Measurements from ENCODE around the gene OR2T35. TPM values are rescaled to one million over a fixed set of nuclear protein-coding genes. Genes with fewer than 3 reads are reported as not detected.
"Not testable (repeated sequence)": the region's sequence is repeated elsewhere in the genome, so short reads cannot be mapped to it uniquely, and the experiment has no call there.

Gene OR2T35, protein sequence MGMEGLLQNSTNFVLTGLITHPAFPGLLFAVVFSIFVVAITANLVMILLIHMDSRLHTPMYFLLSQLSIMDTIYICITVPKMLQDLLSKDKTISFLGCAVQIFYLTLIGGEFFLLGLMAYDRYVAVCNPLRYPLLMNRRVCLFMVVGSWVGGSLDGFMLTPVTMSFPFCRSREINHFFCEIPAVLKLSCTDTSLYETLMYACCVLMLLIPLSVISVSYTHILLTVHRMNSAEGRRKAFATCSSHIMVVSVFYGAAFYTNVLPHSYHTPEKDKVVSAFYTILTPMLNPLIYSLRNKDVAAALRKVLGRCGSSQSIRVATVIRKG
- not detected for total RNA-seq
- polyA plus RNA-seq = not detected

- H3K36me3 ChIP-seq; intact Hi-C loops (cut with DNase I); DNase-seq; H3K27ac ChIP-seq; H3K9me3 ChIP-seq; H3K27me3 ChIP-seq; H3K4me1 ChIP-seq; H3K4me3 ChIP-seq: not testable (repeated sequence)
- WGBS, 2 donors = 67 to 100% methylated on average over 1 to 2 of the region's 3 CpGs
These were observed at the start of gene OR2T35 for GRCh38 chr1:248645178-248645577. Gene OR2T35 (minus strand): TSS chr1:248645278. CDS start chr1:248639258, 6,020 bp downstream.

DNA sequence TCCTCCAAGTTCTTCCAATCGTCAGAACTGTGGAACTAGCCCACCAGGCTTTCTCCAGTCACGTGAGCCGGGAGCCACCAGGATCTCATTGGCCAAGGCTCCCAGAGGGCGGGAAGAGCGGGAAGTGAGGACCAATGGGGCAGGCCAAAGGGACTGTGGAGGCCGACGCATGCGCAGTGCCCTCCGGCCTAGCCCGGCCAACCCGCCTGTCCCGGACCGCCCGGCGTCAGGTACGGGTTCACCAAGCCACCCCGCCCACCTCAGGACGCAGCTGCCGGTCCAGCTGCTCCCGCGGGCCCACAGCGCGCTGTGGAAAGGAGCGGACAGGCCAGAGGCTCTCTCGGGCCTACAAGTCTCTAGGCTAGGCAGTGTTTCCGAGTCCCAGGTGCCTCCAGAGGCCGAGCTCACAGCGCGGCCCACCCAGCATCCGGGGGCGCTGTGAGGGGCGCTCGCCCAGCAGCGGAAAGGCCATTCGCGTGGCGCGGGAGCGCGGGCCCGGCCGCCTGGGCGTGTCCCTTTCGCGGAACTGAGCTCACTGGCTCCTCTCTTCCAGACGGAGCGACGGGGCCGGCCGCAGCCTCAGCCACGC, 46.6 kb upstream of the OR2T35 start:
- intact Hi-C loops (cut with DNase I) = no loop called here
- WGBS, 2 donors = 82 to 93% methylated on average over 51 of the region's 51 CpGs
- no peak overlapping the region for H3K4me3 ChIP-seq
- H3K27me3 ChIP-seq = no peaks in the 10 kb centered on the region
- no peak for DNase-seq
- H3K4me1 ChIP-seq = peaks cover 0 to 7% (median 0%) of the 10 kb centered on the region in 4 donors
- no peak overlapping the region for H3K27ac ChIP-seq
- TF ChIP-seq POLR2AphosphoS5 (IDR thresholded peaks at IDR 0.05) (no peak), POLR2A (IDR thresholded peaks at IDR 0.05) (no peak), EP300 (IDR thresholded peaks at IDR 0.05) (no peak)
- TF ChIP-seq, protein P1, sequence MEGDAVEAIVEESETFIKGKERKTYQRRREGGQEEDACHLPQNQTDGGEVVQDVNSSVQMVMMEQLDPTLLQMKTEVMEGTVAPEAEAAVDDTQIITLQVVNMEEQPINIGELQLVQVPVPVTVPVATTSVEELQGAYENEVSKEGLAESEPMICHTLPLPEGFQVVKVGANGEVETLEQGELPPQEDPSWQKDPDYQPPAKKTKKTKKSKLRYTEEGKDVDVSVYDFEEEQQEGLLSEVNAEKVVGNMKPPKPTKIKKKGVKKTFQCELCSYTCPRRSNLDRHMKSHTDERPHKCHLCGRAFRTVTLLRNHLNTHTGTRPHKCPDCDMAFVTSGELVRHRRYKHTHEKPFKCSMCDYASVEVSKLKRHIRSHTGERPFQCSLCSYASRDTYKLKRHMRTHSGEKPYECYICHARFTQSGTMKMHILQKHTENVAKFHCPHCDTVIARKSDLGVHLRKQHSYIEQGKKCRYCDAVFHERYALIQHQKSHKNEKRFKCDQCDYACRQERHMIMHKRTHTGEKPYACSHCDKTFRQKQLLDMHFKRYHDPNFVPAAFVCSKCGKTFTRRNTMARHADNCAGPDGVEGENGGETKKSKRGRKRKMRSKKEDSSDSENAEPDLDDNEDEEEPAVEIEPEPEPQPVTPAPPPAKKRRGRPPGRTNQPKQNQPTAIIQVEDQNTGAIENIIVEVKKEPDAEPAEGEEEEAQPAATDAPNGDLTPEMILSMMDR (IDR thresholded peaks at IDR 0.05) = no peak
- peaks cover 0 to 6% (median 1%) of the 10 kb centered on the region in 4 donors for H3K9me3 ChIP-seq
- H3K36me3 ChIP-seq = no peaks in the 10 kb centered on the region

GRCh38 chr1:248688527-248689298, 43.6 kb upstream of the OR2T35 start:
- H3K4me3 ChIP-seq = no peak overlapping the region
- no peak for DNase-seq
- H3K36me3 ChIP-seq = no peaks in the 10 kb centered on the region
- no peaks in the 10 kb centered on the region for H3K4me1 ChIP-seq
- TF ChIP-seq, protein P1 (IDR thresholded peaks at IDR 0.05) = no peak
- TF ChIP-seq POLR2AphosphoS5 (IDR thresholded peaks at IDR 0.05) = no peak
- TF ChIP-seq POLR2A (IDR thresholded peaks at IDR 0.05) = no peak
- TF ChIP-seq EP300 (IDR thresholded peaks at IDR 0.05) = no peak
- no peak overlapping the region for H3K27ac ChIP-seq
- 84 to 95% methylated on average over 4 of the region's 4 CpGs for WGBS, 2 donors
- peaks cover 0 to 6% (median 1%) of the 10 kb centered on the region in 4 donors for H3K9me3 ChIP-seq
- no peaks in the 10 kb centered on the region for H3K27me3 ChIP-seq
- intact Hi-C loops (cut with DNase I) = no loop called here

DNA sequence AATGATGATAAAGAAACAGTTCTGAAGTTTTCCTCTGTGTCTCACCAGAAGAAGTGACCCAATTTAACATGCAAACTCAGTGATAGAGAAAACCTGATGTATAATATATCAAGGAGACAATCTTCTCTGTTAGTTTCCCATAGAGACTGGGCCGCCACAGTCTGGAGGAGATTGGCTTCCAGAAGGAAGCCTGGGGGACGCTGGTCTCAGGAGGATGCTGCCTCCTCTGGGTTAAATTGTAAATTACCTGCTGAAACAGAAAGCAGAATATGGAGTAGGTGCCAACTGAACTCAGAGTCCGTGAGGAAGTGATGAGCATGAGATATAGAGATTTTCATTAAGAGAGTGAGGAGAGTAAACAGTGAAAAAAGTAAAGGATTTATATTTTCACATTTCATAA, 41.7 kb upstream of the OR2T35 start:
- intact Hi-C loops (cut with DNase I) = no loop called here
- WGBS, 2 donors = 12 to 24% methylated on average over 3 of the region's 3 CpGs
- Histone ChIP-seq H3K4me1 (no peaks in the 10 kb centered on the region), H3K36me3 (no peaks in the 10 kb centered on the region), H3K27me3 (no peaks in the 10 kb centered on the region), H3K4me3 (no peak overlapping the region), H3K27ac (no peak overlapping the region), H3K9me3 (peaks cover 0 to 6% (median 1%) of the 10 kb centered on the region in 4 donors)
- DNase-seq = no peak
- no peak for TF ChIP-seq POLR2AphosphoS5 (IDR thresholded peaks at IDR 0.05)
- TF ChIP-seq, protein P1 (IDR thresholded peaks at IDR 0.05) = no peak
- TF ChIP-seq POLR2A (IDR thresholded peaks at IDR 0.05) = no peak
- TF ChIP-seq EP300 (IDR thresholded peaks at IDR 0.05) = no peak

GRCh38 chr1:248681651-248682050, 36.6 kb upstream of the OR2T35 start:
- Histone ChIP-seq H3K36me3 (no peaks in the 10 kb centered on the region), H3K4me3 (no peak overlapping the region), H3K27me3 (no peaks in the 10 kb centered on the region), H3K4me1 (no peaks in the 10 kb centered on the region), H3K27ac (no peak overlapping the region), H3K9me3 (no peaks in the 10 kb centered on the region)
- TF ChIP-seq, protein P1 (IDR thresholded peaks at IDR 0.05) = no peak
- TF ChIP-seq POLR2A (IDR thresholded peaks at IDR 0.05) (no peak), EP300 (IDR thresholded peaks at IDR 0.05) (no peak), POLR2AphosphoS5 (IDR thresholded peaks at IDR 0.05) (no peak)
- DNase-seq = no peak
- intact Hi-C loops (cut with DNase I) = no loop called here
- WGBS, 2 donors = 91 to 94% methylated on average over 8 of the region's 8 CpGs
